ENCODE data around the gene NFAM1. TPM values are rescaled to one million over a fixed set of nuclear protein-coding genes. Genes with fewer than 3 reads are reported as not detected.

The NFAM1 gene
- total RNA-seq, 3 donors from 2014 or later (not counting 1 experiment from before 2014, with no cell fraction given), result 2.4 to 7.8 (median 3.6) TPM

DNA sequence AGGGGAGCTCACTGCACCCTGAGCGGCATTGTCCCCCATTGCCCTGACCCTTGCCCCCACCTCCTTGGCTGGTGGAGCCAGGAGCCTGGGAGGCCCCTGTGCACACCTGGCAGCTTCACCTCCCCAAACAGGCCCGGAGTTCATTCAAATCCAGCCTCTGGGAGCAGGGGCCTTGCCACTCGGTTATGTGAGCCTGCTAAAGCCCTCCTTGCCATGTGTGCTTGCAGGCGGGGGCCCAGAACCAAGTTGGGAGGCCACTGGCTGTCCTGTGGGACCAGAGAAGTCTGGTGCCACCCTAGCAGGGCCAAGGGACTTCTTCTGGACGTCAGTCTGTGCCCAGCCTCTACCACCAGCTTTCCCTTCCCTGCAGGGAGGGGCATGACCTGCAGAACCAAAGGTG, 48.9 kb downstream of the NFAM1 start:
- Histone ChIP-seq H3K9me3 (ENCODE audit: control insufficient read depth, insufficient read depth, low read length) (no peaks in the 10 kb centered on the region), H3K27me3 (ENCODE audit: control insufficient read depth, insufficient read depth, low read length) (no peaks in the 10 kb centered on the region), H3K36me3 (ENCODE audit: control insufficient read depth, insufficient read depth, low read length) (no peaks in the 10 kb centered on the region), H3K4me1 (ENCODE audit: control insufficient read depth, insufficient read depth, low read length) (no peaks in the 10 kb centered on the region), H3K27ac (ENCODE audit: low read length) (no peak overlapping the region), H3K4me3 (ENCODE audit: low read length) (no peak overlapping the region)
- no peak for ATAC-seq
- no peak for DNase-seq
- intact Hi-C loops (cut with micrococcal nuclease), result no loop called here
- TF ChIP-seq, protein P1, sequence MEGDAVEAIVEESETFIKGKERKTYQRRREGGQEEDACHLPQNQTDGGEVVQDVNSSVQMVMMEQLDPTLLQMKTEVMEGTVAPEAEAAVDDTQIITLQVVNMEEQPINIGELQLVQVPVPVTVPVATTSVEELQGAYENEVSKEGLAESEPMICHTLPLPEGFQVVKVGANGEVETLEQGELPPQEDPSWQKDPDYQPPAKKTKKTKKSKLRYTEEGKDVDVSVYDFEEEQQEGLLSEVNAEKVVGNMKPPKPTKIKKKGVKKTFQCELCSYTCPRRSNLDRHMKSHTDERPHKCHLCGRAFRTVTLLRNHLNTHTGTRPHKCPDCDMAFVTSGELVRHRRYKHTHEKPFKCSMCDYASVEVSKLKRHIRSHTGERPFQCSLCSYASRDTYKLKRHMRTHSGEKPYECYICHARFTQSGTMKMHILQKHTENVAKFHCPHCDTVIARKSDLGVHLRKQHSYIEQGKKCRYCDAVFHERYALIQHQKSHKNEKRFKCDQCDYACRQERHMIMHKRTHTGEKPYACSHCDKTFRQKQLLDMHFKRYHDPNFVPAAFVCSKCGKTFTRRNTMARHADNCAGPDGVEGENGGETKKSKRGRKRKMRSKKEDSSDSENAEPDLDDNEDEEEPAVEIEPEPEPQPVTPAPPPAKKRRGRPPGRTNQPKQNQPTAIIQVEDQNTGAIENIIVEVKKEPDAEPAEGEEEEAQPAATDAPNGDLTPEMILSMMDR (IDR thresholded peaks at IDR 0.05), result no peak
- Mint-ChIP-seq H3K27ac (no peak overlapping the region), H3K9me3 (no peaks in the 10 kb centered on the region), H3K4me1 (no peaks in the 10 kb centered on the region), H3K27me3 (ENCODE audit: low read depth in 2 of 2) (no peaks in the 10 kb centered on the region), H3K4me3 (no peak overlapping the region), H3K36me3 (no peaks in the 10 kb centered on the region)
- 71% methylated on average over 5 of the region's 5 CpGs for WGBS (ENCODE audit: insufficient coverage)

DNA sequence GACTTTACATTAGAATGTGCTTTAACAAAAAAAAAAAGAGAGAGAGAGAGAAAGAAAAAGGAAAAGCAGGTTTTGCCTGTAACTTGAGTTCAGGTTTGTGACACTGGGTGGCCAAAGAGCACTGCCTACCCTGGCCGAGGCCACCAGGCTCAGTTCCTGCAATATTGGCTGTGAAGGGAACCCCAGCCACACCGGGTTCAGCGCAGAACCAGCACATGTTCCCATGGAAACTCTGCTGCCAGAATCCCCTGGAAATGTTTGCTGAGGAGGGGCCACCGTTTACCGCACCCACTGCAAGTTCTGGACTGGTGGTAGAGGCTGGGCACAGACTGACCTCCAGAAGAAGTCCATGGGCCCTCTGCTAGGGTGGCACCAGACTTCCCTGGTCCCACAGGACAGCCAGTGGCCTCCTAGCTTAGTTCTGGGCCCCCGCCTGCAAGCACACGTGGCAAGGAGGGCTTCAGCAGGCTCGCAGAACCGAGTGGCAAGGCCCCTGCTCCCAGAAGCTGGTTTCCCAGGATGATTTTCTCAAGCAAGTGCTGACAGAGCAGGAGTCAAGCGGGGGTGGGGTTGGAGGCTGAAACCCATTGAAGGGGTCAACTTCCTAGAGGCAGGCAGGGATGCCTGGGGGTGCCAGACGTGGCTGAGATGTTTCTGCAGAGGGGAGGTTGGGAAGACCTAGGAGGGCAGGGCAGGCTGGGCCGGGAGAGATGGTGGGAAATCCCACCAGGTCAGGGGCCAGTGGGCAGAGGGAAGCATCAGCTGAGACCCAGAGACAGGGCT, 51.2 kb downstream of the NFAM1 start:
- H3K4me3 Mint-ChIP-seq, result no peak overlapping the region
- H3K27me3 Mint-ChIP-seq (ENCODE audit: low read depth in 2 of 2), result peaks cover 0 to 5% of the 10 kb centered on the region in 2 donors
- WGBS (ENCODE audit: insufficient coverage), result 84% methylated on average over 12 of the region's 12 CpGs
- no peak overlapping the region for H3K4me3 ChIP-seq (ENCODE audit: low read length)
- H3K27ac Mint-ChIP-seq, result no peak overlapping the region
- H3K27ac ChIP-seq (ENCODE audit: low read length), result no peak overlapping the region
- no peaks in the 10 kb centered on the region for H3K36me3 ChIP-seq (ENCODE audit: control insufficient read depth, insufficient read depth, low read length)
- no peaks in the 10 kb centered on the region for H3K36me3 Mint-ChIP-seq
- intact Hi-C loops (cut with micrococcal nuclease), result no loop called here
- no peaks in the 10 kb centered on the region for H3K9me3 Mint-ChIP-seq
- ATAC-seq, result no peak
- no peaks in the 10 kb centered on the region for H3K27me3 ChIP-seq (ENCODE audit: control insufficient read depth, insufficient read depth, low read length)
- TF ChIP-seq, protein P1 (IDR thresholded peaks at IDR 0.05), result no peak
- DNase-seq, result no peak
- peaks cover 0 to 6% of the 10 kb centered on the region in 2 donors for H3K4me1 Mint-ChIP-seq
- H3K9me3 ChIP-seq (ENCODE audit: control insufficient read depth, insufficient read depth, low read length), result no peaks in the 10 kb centered on the region
- H3K4me1 ChIP-seq (ENCODE audit: control insufficient read depth, insufficient read depth, low read length), result peaks cover 1% of the 10 kb centered on the region

DNA sequence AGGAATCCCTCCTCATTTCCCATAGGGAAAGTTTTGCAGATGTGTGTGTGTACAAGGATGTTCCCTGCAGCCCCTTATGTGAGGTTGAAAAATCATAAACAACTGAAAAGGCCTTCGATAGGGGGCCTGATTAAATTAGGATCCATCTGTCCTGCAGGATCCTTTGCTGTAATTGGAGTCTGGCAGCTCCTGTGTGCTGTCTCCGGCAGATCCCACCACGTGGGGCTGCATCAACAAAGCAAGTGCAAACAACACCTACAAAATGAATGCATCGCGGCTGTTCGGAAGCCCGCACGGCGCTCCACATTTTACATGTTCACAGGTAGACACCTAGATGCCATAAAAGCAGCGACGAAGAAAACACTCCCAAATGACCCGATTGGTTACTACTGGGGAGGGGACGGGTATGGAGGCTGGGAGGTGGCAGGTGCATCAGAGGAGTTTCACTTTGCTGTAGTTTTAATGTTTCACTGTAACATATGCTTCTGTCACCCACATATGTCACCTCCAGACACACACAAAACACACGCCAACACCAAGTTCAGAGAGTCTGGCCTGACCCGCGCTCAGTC, 52.2 kb downstream of the NFAM1 start:
- H3K36me3 Mint-ChIP-seq, result no peaks in the 10 kb centered on the region

More for the DNA sequence above, 52.2 kb downstream of the NFAM1 start:
- Mint-ChIP-seq H3K4me1 (peaks cover 0 to 6% of the 10 kb centered on the region in 2 donors), H3K27me3 (ENCODE audit: low read depth in 2 of 2) (peaks cover 0 to 5% of the 10 kb centered on the region in 2 donors), H3K4me3 (no peak overlapping the region), H3K27ac (no peak overlapping the region), H3K9me3 (no peaks in the 10 kb centered on the region)
- 89% methylated on average over 15 of the region's 16 CpGs for WGBS (ENCODE audit: insufficient coverage)
- Histone ChIP-seq H3K27me3 (ENCODE audit: control insufficient read depth, insufficient read depth, low read length) (no peaks in the 10 kb centered on the region), H3K4me3 (ENCODE audit: low read length) (no peak overlapping the region), H3K36me3 (ENCODE audit: control insufficient read depth, insufficient read depth, low read length) (no peaks in the 10 kb centered on the region), H3K9me3 (ENCODE audit: control insufficient read depth, insufficient read depth, low read length) (no peaks in the 10 kb centered on the region), H3K27ac (ENCODE audit: low read length) (no peak overlapping the region), H3K4me1 (ENCODE audit: control insufficient read depth, insufficient read depth, low read length) (peaks cover 3% of the 10 kb centered on the region)
- ATAC-seq (no peak), DNase-seq (no peak)
- TF ChIP-seq, protein P1 (IDR thresholded peaks at IDR 0.05), result no peak
- intact Hi-C loops (cut with micrococcal nuclease), result no loop called here
